DND-41 (cell line): ENCODE measurements around the gene YARS2.

Experiments used
- ATAC-seq: fragments of 200-7000 bp; cut with Tn5 transposase; 3 replicates; pipeline ENCODE4 v1.9.1; 2021; ENCODE audit warnings: low read depth; ENCODE audit not compliant: insufficient read depth
- DNase-seq: peaks from one replicate; pipeline ENCODE4 v3.0.0-alpha.2; 2020
- H2AFZ ChIP-seq: 2 replicates; pipeline ENCODE4 v1.6.0; 2012; ENCODE audit warnings: low read depth, low read length
- H3K27ac ChIP-seq: 2 replicates; pipeline ENCODE4 v1.5.1; 2012; ENCODE audit warnings: low read length, inconsistent platforms
- H3K27me3 ChIP-seq: fragments of 200-600 bp; sonication (generic); 2 replicates; pipeline ENCODE4 v1.6.0; 2012; ENCODE audit warnings: low read length, mild to moderate bottlenecking, inconsistent platforms; ENCODE audit not compliant: insufficient read depth, poor library complexity
- H3K36me3 ChIP-seq: 2 replicates; pipeline ENCODE4 v1.5.1; 2012; ENCODE audit warnings: low read length, inconsistent platforms; ENCODE audit not compliant: insufficient read depth
- H3K4me1 ChIP-seq: 2 replicates; pipeline ENCODE4 v1.5.1; 2012; ENCODE audit warnings: mild to moderate bottlenecking, low read length; ENCODE audit not compliant: insufficient read depth
- H3K4me2 ChIP-seq: 2 replicates; pipeline ENCODE4 v1.6.0; 2012; ENCODE audit warnings: mild to moderate bottlenecking, moderate library complexity, low read length, inconsistent platforms; ENCODE audit not compliant: insufficient read depth
- H3K4me3 ChIP-seq, 2 experiments: fragments of 200-600 bp in 1 of 2; shearing (Covaris generic) in 1 of 2; 2 replicates each; pipeline ENCODE4 v1.5.1; 2012 to 2016; ENCODE audit warnings: inconsistent platforms in 2 of 2, low read length in 2 of 2, mild to moderate bottlenecking in 2 of 2, low read depth in 1 of 2, moderate library complexity in 1 of 2
- H3K79me2 ChIP-seq: 2 replicates; pipeline ENCODE4 v1.6.0; 2012; ENCODE audit warnings: low read length, inconsistent platforms; ENCODE audit not compliant: insufficient read depth
- H3K9ac ChIP-seq: 2 replicates; pipeline ENCODE4 v1.6.0; 2012; ENCODE audit warnings: low read depth, mild to moderate bottlenecking, inconsistent platforms, low read length, moderate library complexity
- H3K9me3 ChIP-seq: 2 replicates; pipeline ENCODE4 v1.5.1; 2012; ENCODE audit warnings: low read length, moderate library complexity, mild to moderate bottlenecking, inconsistent platforms; ENCODE audit not compliant: insufficient read depth, severe bottlenecking
- H4K20me1 ChIP-seq: 2 replicates; pipeline ENCODE4 v1.6.0; 2012; ENCODE audit warnings: low read length; ENCODE audit not compliant: insufficient read depth
- CTCF ChIP-seq: IDR thresholded peaks from 2 replicates; pipeline ENCODE4 v1.5.1; 2012; ENCODE audit warnings: borderline replicate concordance, low read length, moderate library complexity, mild to moderate bottlenecking; ENCODE audit not compliant: poor library complexity, severe bottlenecking; ENCODE audit errors: extremely low read depth
- EZH2 ChIP-seq: IDR thresholded peaks from 3 replicates; pipeline ENCODE4 v1.6.1; 2012; ENCODE audit warnings: borderline replicate concordance, low read depth, mild to moderate bottlenecking, moderate library complexity, low read length, inconsistent platforms; ENCODE audit not compliant: severe bottlenecking

The YARS2 gene

GRCh38 chr12:32714772-32715171 is 40.9 kb downstream of the YARS2 start:
- Histone ChIP-seq H3K4me1 (no peaks in the 10 kb centered on the region), H3K4me3 (no peak overlapping the region), H4K20me1 (no peaks in the 10 kb centered on the region), H3K9me3 (no peaks in the 10 kb centered on the region), H3K36me3 (peaks cover 59% of the 10 kb centered on the region), H3K27me3 (no peaks in the 10 kb centered on the region), H2AFZ (no peak overlapping the region), H3K79me2 (no peaks in the 10 kb centered on the region), H3K9ac (no peak overlapping the region), H3K4me2 (no peak overlapping the region), H3K27ac (no peak overlapping the region)
- ATAC-seq (no peak), DNase-seq (no peak)
- TF ChIP-seq CTCF: no peak
- TF ChIP-seq EZH2: no peak

- Histone ChIP-seq H4K20me1 (no peaks in the 10 kb centered on the region), H3K4me2 (no peak overlapping the region), H3K36me3 (peaks cover 65% of the 10 kb centered on the region), H3K9ac (no peak overlapping the region), H3K4me1 (no peaks in the 10 kb centered on the region), H3K27me3 (no peaks in the 10 kb centered on the region), H2AFZ (no peak overlapping the region), H3K4me3 (no peak overlapping the region), H3K27ac (no peak overlapping the region), H3K79me2 (0 out of 2 replicates have a peak, but pooled peaks cover 11% of the 10 kb centered on the region), H3K9me3 (no peaks in the 10 kb centered on the region)
- ATAC-seq: no peak
- DNase-seq: no peak
- TF ChIP-seq EZH2: no peak
Measured at GRCh38 chr12:32708926-32709325, 46.8 kb downstream of the YARS2 start.

GRCh38 chr12:32706335-32707024 is 49.2 kb downstream of the YARS2 start:
- H2AFZ ChIP-seq: no peak overlapping the region
- no peak overlapping the region for H3K9ac ChIP-seq
- H3K27me3 ChIP-seq: no peaks in the 10 kb centered on the region
- no peaks in the 10 kb centered on the region for H3K9me3 ChIP-seq
- no peak for DNase-seq
- TF ChIP-seq CTCF: no peak
- no peak for TF ChIP-seq EZH2
- H3K79me2 ChIP-seq: peaks cover 11% of the 10 kb centered on the region
- ATAC-seq: no peak
- no peak overlapping the region for H3K27ac ChIP-seq
- no peak overlapping the region for H3K4me2 ChIP-seq
- no peak overlapping the region for H3K4me3 ChIP-seq
- no peaks in the 10 kb centered on the region for H4K20me1 ChIP-seq
- H3K4me1 ChIP-seq: no peaks in the 10 kb centered on the region
- H3K36me3 ChIP-seq: peaks cover 56% of the 10 kb centered on the region

- H3K9ac ChIP-seq: no peak overlapping the region
- H3K79me2 ChIP-seq: peaks cover 14% of the 10 kb centered on the region
- H2AFZ ChIP-seq: no peak overlapping the region
- ATAC-seq (no peak), DNase-seq (no peak)
- H3K27me3 ChIP-seq: no peaks in the 10 kb centered on the region
- H3K36me3 ChIP-seq: peaks cover 53% of the 10 kb centered on the region
- H4K20me1 ChIP-seq: no peaks in the 10 kb centered on the region
- no peak overlapping the region for H3K27ac ChIP-seq
- no peaks in the 10 kb centered on the region for H3K9me3 ChIP-seq
- H3K4me3 ChIP-seq: no peak overlapping the region
- H3K4me2 ChIP-seq: no peak overlapping the region
- TF ChIP-seq EZH2: no peak
- no peak for TF ChIP-seq CTCF
- no peaks in the 10 kb centered on the region for H3K4me1 ChIP-seq
Measured at GRCh38 chr12:32705783-32706182, 49.9 kb downstream of the YARS2 start.
